GM21576 (cell line): ENCODE measurements around the gene CPNE2.

Source experiments
- ATAC-seq: cut with Tn5 transposase; IDR thresholded peaks from one replicate; pipeline ENCODE4 v1.9.1; 2021; ENCODE audit warnings: mild to moderate bottlenecking, moderate library complexity; ENCODE audit not compliant: unreplicated experiment

CPNE2 gene

GRCh38 chr16:57191056-57191571, 98.7 kb downstream of the CPNE2 start:
- ATAC-seq = no peak

GRCh38 chr16:57192146-57192545, 99.8 kb downstream of the CPNE2 start:
- ATAC-seq = no peak

- no peak for ATAC-seq
Measured at GRCh38 chr16:57192720-57193486, 100.5 kb downstream of the CPNE2 start.

- no peak for ATAC-seq
Measured at GRCh38 chr16:57194512-57194911, 102.1 kb downstream of the CPNE2 start.

GRCh38 chr16:57196286-57196685, 103.9 kb downstream of the CPNE2 start:
- no peak for ATAC-seq

- ATAC-seq = no peak
Measured at GRCh38 chr16:57196753-57197152, 104.4 kb downstream of the CPNE2 start.
